Loucy (cell line): Measurements from ENCODE around the gene ATP1A2.

ENCODE experiments used
- EZH2phosphoT487 ChIP-seq: fragments of 200-600 bp; IDR thresholded peaks from 2 replicates; pipeline ENCODE4 v1.6.1; 2018; ENCODE audit warnings: antibody characterized with exemption, mild to moderate bottlenecking, moderate library complexity, borderline replicate concordance
- TF ChIP-seq, protein P1 (sequence below): fragments of 200-600 bp; sonication (generic); conservative IDR thresholded peaks from 2 replicates; pipeline ENCODE4 v1.5.1; 2014; ENCODE audit warnings: mild to moderate bottlenecking, antibody characterized with exemption, low read length

DNA sequence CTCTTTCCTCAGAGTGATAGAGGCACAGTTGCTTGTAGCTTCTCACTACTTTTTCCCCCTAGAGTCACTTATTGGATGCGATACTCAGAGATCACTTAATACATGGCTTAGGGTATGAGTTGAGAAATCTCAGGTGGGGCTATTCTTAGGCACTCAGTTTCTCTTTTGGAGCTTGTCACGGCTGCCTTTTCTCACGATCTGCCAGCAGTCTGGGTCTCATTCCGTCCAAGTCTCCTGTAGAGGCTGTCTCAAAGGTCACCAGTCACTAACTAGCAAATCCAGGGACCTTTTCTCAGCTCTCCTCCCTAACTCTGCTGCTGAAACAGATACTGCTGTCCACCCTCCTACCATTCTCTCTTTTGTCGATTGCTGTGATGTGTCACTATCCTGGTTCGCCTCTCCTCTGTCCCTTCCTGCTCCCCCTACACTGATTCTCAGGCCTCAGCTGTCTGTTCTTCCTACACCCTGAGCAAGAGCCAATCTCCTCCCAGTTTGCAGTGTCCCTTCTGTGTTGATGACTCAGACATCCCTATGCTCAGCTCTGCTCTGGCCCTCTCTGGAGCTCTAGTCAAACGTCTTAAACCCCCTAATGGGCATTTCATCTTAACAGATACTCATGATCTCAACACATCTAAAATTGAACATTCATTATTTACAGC is 12.4 kb downstream of the ATP1A2 start:
- TF ChIP-seq, protein P1, sequence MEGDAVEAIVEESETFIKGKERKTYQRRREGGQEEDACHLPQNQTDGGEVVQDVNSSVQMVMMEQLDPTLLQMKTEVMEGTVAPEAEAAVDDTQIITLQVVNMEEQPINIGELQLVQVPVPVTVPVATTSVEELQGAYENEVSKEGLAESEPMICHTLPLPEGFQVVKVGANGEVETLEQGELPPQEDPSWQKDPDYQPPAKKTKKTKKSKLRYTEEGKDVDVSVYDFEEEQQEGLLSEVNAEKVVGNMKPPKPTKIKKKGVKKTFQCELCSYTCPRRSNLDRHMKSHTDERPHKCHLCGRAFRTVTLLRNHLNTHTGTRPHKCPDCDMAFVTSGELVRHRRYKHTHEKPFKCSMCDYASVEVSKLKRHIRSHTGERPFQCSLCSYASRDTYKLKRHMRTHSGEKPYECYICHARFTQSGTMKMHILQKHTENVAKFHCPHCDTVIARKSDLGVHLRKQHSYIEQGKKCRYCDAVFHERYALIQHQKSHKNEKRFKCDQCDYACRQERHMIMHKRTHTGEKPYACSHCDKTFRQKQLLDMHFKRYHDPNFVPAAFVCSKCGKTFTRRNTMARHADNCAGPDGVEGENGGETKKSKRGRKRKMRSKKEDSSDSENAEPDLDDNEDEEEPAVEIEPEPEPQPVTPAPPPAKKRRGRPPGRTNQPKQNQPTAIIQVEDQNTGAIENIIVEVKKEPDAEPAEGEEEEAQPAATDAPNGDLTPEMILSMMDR = no peak
- no peak for TF ChIP-seq EZH2phosphoT487
